Measurements from ENCODE around the gene PTPRR.

The PTPRR gene

DNA sequence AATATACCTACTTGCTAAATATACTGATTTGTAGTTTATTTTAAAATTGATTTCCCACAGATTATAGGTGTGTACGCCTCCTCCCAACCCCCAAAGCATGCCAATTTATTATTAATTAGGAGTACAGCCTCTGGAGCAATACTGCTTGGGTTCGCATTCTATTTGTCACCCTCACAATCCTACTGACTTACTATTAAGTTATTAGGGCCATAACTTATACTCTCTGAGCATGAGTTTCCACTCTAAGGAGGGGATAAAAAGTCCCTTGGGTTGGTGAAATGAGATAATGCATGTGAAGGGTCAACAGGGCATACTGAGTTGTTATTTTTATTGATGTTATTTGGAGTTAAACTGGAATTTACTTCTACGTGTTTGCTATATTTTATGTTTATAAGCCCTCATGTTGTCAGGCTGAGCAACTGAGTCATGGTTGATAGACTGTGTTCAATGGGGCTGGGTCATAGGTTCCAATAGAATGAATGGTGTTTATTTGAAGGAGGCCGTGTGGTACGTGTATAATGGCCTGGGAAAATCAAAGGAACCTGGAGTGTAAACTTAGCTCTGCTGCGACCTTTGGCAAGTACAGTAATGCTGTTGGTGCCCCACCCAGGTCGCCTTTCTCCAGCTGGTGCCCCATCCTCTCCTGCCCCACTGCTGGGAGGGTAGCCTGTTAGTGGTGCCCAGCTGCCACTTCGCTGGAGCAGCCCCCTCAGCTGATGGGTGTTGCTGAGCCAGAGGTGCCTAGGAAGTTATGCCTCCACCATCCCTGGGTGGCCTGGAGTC lies 184.0 kb downstream of the PTPRR start:
- TF ChIP-seq ZBTB7A (IDR thresholded peaks at IDR 0.05; ENCODE audit: low read depth) (no peak), TAF1 (IDR thresholded peaks at IDR 0.05; ENCODE audit: low read depth) (no peak), EP300 (IDR thresholded peaks at IDR 0.05; ENCODE audit: borderline replicate concordance) (no peak), TEAD4 (IDR thresholded peaks at IDR 0.05) (no peak), CREB1 (IDR thresholded peaks at IDR 0.05; ENCODE audit: low read depth) (no peak), TCF12 (IDR thresholded peaks at IDR 0.05; ENCODE audit: low read depth) (no peak), FOXM1 (IDR thresholded peaks at IDR 0.05; ENCODE audit: borderline replicate concordance, low read depth) (no peak)

DNA sequence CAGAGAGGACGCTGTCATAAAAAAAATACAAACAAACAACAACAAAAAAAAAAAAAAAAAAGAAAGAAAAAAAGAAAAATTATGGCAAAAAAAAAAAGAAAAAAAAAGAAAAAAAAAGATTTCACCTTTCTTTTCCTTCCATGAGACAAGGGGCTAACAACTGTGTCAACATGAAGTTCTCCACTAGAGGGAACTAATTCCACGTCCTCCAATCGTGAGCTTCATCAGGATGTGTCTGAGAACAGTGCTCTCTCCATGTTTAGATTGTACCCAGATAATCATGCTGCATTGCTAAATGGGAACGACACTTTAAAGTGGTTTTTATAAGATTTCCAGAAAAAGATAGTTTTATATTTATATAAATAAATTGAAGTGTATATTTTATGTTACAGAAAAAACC lies 187.2 kb downstream of the PTPRR start:
- TF ChIP-seq RAD21 (IDR thresholded peaks at IDR 0.05; ENCODE audit: low read depth) (peak; percentile 90), NFIC (IDR thresholded peaks at IDR 0.05) (no peak)

DNA sequence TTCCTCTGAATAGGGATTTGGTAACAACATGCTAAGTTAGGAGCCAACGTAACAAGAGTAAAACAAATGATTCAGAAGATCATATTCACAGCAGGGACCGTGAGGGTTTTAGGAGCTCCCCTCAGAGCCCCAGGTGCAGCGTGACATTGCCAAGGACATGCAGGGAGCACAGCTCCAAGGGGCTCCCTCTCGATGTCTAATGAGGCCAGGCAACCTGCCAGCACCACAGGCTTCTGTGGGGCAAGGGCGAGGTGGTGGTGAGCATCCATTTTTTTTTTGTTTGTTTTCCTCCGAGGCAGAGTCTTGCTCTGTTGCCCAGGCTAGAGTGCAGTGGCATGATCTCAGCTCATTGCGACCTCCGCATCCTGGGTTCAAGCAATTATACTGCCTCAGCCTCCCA lies 188.3 kb downstream of the PTPRR start:
- TF ChIP-seq RAD21 (IDR thresholded peaks at IDR 0.05; ENCODE audit: low read depth) (no peak), ZBTB7A (IDR thresholded peaks at IDR 0.05; ENCODE audit: low read depth) (no peak)

DNA sequence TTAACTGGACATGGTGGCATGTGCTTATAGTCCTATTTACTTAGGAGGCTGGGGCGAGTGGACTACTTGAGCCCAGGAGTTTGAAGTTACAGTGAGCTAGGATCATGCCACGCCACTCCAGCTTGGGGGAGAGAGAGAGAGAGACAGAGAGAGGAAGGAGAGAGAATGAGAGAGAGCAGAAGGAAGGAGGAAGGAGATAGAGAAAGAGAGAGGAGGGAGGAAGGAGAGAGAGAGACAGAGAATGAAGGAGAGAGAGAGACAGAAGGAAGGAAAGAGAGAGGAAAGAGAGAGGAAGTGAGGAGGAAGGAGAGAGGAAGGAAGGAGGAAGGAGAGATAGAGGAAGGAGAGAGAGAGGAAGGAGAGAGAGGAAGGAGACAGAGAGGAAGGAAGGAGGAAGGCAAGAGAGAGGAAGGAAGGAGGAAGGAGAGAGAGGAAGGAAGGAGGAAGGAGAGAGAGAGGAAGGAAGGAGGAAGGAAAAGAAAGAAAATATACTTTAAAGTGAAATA lies 189.8 kb downstream of the PTPRR start:
- TF ChIP-seq ZBTB7A (IDR thresholded peaks at IDR 0.05; ENCODE audit: low read depth) = no peak
- TF ChIP-seq CEBPB (IDR thresholded peaks at IDR 0.05) = no peak
- no peak for TF ChIP-seq EGR1 (IDR thresholded peaks at IDR 0.05)
- TF ChIP-seq, protein P1, sequence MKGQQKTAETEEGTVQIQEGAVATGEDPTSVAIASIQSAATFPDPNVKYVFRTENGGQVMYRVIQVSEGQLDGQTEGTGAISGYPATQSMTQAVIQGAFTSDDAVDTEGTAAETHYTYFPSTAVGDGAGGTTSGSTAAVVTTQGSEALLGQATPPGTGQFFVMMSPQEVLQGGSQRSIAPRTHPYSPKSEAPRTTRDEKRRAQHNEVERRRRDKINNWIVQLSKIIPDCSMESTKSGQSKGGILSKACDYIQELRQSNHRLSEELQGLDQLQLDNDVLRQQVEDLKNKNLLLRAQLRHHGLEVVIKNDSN (IDR thresholded peaks at IDR 0.05) = no peak
- no peak for TF ChIP-seq TCF12 (IDR thresholded peaks at IDR 0.05; ENCODE audit: low read depth)
- no peak for TF ChIP-seq TEAD4 (IDR thresholded peaks at IDR 0.05)

DNA sequence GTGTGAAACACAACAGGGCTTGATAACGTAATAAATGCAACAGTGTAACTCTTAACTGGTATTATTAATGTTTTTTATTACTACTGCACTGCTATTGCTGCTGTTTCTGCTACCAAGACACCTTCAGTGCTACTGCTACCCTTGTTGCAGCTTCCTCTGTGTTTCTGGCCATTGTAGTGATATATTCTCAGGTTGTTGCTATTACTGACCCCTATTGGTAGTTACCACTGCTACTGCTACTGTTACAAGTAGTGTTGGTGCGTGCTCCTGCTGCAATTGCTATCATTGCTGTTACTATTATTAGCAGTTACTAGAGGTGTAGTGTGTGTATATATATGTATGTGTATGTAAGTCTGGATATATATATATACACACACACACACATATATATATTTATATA lies 196.1 kb downstream of the PTPRR start:
- peak; percentile 36; the same call in 1 of the 2 replicates for TF ChIP-seq RAD21 (IDR thresholded peaks at IDR 0.05; ENCODE audit: low read depth)
- TF ChIP-seq, protein P2, sequence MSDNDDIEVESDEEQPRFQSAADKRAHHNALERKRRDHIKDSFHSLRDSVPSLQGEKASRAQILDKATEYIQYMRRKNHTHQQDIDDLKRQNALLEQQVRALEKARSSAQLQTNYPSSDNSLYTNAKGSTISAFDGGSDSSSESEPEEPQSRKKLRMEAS (IDR thresholded peaks at IDR 0.05) = no peak
- TF ChIP-seq, protein P1 (IDR thresholded peaks at IDR 0.05) = no peak

DNA sequence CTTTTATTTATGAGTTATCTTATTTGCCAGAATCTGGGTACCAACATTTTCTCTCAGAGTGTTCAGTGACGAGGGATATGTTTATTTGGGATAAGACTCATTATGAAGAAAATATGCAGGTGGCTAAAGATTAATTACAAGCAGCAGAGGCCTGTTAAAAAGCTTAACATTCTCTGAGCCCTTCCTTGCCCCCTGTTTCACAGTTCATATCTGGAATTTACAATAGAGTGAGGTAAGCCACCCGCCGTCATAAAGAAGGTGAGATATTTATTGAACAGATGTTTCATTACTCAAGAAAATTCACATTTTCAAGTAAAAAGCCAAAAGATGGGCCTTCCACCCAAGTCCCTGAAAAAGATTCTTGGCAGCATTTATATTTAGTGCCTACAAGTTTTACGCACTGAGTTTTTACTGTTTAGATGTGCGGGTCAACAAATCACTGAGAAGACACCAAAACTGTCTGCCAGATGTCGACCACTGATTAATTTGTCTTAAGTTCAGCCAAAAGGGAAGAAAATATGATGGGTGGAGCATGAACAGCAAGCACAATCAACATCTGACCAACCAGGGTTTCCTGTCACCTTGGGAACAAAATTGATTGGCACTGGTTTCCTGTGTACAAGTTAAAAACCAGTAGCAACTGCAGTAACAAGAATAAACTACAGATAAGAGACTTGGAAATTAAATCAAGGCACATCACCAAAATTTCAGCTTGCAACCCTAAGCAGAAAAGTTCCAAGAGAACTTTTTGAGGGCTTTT lies 197.8 kb downstream of the PTPRR start:
- TF ChIP-seq CEBPB (IDR thresholded peaks at IDR 0.05) (no peak), RAD21 (IDR thresholded peaks at IDR 0.05; ENCODE audit: low read depth) (no peak), YY1 (IDR thresholded peaks at IDR 0.05; ENCODE audit: low read depth) (no peak), TCF12 (IDR thresholded peaks at IDR 0.05; ENCODE audit: low read depth) (no peak), FOXM1 (IDR thresholded peaks at IDR 0.05; ENCODE audit: borderline replicate concordance, low read depth) (no peak), EP300 (IDR thresholded peaks at IDR 0.05; ENCODE audit: borderline replicate concordance) (no peak), TAF1 (IDR thresholded peaks at IDR 0.05; ENCODE audit: low read depth) (no peak), CREB1 (IDR thresholded peaks at IDR 0.05; ENCODE audit: low read depth) (no peak), ZBTB7A (IDR thresholded peaks at IDR 0.05; ENCODE audit: low read depth) (no peak), TEAD4 (IDR thresholded peaks at IDR 0.05) (no peak)
- TF ChIP-seq, protein P1 (IDR thresholded peaks at IDR 0.05) = no peak
- TF ChIP-seq, protein P3, sequence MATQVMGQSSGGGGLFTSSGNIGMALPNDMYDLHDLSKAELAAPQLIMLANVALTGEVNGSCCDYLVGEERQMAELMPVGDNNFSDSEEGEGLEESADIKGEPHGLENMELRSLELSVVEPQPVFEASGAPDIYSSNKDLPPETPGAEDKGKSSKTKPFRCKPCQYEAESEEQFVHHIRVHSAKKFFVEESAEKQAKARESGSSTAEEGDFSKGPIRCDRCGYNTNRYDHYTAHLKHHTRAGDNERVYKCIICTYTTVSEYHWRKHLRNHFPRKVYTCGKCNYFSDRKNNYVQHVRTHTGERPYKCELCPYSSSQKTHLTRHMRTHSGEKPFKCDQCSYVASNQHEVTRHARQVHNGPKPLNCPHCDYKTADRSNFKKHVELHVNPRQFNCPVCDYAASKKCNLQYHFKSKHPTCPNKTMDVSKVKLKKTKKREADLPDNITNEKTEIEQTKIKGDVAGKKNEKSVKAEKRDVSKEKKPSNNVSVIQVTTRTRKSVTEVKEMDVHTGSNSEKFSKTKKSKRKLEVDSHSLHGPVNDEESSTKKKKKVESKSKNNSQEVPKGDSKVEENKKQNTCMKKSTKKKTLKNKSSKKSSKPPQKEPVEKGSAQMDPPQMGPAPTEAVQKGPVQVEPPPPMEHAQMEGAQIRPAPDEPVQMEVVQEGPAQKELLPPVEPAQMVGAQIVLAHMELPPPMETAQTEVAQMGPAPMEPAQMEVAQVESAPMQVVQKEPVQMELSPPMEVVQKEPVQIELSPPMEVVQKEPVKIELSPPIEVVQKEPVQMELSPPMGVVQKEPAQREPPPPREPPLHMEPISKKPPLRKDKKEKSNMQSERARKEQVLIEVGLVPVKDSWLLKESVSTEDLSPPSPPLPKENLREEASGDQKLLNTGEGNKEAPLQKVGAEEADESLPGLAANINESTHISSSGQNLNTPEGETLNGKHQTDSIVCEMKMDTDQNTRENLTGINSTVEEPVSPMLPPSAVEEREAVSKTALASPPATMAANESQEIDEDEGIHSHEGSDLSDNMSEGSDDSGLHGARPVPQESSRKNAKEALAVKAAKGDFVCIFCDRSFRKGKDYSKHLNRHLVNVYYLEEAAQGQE (IDR thresholded peaks at IDR 0.05; ENCODE audit: low read depth) = no peak
- TF ChIP-seq, protein P2 (IDR thresholded peaks at IDR 0.05) = no peak

DNA sequence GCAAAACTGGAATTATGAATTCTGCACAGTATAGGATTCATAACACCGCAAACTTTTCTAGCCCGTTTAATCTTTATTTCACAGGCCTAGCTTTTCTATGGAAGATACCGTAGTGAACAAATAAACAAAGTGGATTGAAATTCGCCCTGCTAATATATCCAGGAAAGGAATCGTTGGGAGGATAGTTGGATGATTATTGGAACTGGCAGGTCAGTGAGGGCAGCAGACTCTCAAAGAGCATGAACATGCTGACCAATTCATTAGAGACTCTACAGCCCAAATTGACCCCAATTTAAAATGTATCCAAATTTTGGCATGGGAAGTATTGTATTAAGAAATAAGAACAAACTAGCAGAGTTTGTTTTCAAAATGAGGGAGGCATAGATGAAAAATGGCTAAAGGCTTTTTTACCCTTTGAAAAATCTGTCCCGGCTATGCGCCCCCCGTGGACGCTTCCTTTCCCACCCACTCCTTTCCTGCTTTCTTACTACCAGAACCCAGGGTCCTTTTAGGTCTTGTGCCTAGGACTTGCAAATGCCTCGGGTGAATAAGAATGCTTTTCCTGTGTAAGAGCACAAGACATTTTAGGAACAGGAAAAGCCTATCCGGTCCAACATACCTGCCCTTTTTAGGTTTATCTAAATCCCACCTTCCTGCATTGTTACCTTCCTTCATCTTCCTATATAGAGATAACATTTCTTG lies 198.7 kb downstream of the PTPRR start:
- TF ChIP-seq, protein P2 (IDR thresholded peaks at IDR 0.05) = no peak
- TF ChIP-seq EGR1 (IDR thresholded peaks at IDR 0.05) = no peak
- no peak for TF ChIP-seq CEBPB (IDR thresholded peaks at IDR 0.05)
- TF ChIP-seq YY1 (IDR thresholded peaks at IDR 0.05; ENCODE audit: low read depth) = no peak
- no peak for TF ChIP-seq EP300 (IDR thresholded peaks at IDR 0.05; ENCODE audit: borderline replicate concordance)
- TF ChIP-seq CREB1 (IDR thresholded peaks at IDR 0.05; ENCODE audit: low read depth) = no peak
- no peak for TF ChIP-seq RAD21 (IDR thresholded peaks at IDR 0.05; ENCODE audit: low read depth)
- no peak for TF ChIP-seq NFIC (IDR thresholded peaks at IDR 0.05)
- no peak for TF ChIP-seq FOXM1 (IDR thresholded peaks at IDR 0.05; ENCODE audit: borderline replicate concordance, low read depth)
- TF ChIP-seq TAF1 (IDR thresholded peaks at IDR 0.05; ENCODE audit: low read depth) = no peak

Measured in Ishikawa (cell line).